GM18508 (cell line): Measurements from ENCODE around the gene IRX4.

Experiments
- ATAC-seq: cut with Tn5 transposase; IDR thresholded peaks from one replicate; pipeline ENCODE4 v1.9.1; 2021; ENCODE audit warnings: moderate number of reproducible peaks; ENCODE audit not compliant: insufficient read depth, unreplicated experiment

The IRX4 gene

DNA sequence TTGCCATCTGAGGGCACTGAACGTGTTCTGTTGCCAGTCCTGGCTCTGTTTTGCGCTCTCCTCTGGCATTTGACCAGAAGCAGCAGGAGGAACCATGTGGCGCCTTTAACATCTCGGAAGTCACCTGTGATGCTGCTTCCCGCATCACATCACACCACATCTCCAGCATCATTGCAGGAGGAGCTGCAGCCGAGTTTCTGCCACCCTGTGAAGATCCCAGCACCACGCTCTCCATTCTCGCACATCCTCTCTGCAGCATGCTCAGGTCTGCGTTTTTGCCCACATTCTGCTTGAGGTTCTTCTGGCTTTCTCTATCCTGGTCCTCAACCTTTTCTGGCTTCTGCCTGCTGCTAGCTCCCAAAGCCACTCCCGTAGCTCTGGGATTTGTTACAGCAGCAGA, 11.0 kb upstream of the IRX4 start:
- no peak for ATAC-seq

DNA sequence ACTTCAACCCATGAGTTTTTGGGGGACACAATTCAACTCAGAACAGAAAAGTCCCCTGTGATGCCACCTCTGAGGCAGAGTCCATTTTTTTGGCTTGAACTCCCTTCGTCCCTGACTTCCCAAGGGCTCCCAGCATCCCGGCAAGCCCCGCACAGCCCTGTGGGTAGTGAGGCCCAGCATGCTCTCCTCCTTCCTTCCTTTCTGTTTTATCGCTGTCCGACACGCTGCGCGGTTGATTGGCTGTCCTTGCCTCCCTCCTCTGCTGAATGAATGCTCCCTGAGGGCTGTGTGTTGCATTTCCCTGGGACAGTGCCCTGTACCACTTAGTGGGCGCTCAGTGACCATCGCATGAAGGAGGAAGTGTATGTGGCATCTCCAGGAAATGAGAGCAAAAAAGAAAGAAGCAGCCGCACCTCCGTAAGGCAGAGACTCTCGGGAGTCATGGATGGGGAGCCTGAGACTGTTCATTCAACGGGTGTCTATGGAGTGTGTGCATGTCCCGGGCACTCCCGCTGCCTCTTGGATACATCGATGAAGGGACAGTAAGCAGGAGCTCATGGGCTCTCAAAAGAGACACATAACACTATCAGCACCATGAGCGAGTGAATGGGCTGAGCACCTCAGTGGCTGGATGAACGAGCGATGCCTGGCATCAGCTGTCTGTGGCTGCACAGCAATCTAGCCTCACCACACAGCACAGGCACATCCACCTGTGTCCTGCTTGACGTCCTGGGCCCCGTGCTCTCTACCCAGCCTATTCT, 10.1 kb upstream of the IRX4 start:
- no peak for ATAC-seq

DNA sequence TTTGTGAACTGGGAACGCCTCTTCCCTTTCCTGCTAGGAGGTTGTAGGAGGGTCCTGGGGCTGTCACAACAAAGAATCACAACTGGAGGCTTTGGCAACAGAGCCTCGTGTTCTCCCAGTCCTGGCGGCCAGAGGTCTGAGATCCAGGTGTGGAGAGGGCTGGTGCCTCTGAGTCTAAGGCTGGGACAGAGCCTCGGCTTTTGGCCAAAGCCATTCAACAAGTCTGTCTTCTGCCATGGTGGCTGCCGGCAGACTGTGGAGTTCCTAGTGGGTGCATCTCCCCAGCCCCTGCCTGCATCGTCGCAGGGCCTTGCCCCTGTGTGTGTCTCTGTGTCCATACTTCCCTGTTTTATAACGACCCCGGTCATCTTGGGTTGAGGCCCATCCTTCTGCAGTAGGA, 9.5 kb upstream of the IRX4 start:
- no peak for ATAC-seq

DNA sequence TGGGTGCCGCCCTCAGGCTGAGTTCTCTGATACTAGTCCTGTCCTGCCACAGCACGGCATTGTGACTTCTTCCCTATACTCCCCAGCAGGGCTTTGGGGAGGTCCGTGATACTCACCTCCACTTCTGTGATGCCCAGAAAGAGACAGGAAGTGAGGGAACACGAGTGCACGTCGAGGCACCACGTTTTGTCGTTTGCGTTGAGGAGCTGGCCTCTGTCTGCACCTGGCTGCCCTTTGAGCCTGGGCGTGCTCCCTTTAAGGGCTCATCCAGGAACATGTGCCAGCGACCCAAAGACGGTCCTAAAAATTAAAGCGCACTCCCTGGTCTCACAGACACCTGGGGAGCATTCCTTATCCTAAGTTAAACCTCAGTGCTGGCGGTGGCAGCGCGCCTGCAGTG, 8.7 kb upstream of the IRX4 start:
- no peak for ATAC-seq

DNA sequence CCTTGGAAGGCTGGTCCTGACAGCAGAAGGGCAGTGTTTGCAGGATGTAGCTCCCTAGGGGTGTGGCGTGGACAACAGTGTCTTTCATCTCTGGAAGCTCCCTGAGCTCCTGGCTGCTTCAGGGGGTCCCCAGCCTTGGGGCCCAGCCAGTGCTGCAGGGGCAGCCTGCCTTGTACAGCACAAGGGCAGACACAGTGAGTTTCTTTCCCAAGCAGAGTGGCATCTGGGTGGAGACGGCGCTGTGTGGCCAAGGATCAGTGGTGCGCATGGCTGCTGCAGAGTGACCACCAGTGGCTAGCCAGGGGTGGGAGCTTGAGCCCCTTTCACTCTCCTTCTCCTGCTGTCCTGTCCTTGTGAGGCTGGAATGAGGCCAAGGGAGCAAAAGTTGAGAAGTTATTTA, 7.6 kb upstream of the IRX4 start:
- no peak for ATAC-seq

DNA sequence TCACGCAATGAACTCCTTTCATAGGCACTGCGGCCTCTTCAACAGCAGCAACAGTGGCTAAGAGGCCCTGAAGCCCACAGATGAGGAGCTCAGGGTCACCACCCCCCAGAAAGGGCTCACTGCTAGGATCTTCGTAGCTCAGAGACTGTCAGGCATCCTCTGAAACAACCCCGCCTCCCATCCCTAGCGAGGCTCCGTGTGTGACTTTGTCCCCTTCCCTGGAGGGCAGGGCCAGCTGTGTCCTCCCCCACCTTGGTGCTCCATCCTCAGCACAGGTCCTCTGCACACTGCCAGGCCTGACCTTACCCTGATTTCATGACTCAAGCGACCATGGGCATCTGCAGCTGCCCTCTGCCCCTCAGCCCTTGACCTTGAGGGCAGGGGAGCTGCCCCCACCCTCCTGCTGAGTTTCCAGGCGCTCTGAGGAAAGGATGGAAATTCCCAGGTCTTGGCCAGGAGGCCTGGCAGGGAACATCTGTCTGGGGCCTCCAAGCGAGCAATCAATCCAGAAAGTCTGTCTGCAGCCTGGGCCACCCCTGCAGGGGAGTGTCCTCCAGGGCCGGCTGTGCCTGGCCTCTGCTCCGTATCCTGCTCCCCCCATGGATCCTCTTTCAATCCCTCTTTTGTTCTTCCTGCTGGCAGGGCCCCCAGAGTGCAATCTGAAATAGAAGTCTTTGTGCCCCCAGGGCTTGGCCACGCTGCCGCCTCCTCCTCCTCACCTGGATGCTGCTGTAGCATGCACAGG, 6.8 kb upstream of the IRX4 start:
- ATAC-seq: no peak

DNA sequence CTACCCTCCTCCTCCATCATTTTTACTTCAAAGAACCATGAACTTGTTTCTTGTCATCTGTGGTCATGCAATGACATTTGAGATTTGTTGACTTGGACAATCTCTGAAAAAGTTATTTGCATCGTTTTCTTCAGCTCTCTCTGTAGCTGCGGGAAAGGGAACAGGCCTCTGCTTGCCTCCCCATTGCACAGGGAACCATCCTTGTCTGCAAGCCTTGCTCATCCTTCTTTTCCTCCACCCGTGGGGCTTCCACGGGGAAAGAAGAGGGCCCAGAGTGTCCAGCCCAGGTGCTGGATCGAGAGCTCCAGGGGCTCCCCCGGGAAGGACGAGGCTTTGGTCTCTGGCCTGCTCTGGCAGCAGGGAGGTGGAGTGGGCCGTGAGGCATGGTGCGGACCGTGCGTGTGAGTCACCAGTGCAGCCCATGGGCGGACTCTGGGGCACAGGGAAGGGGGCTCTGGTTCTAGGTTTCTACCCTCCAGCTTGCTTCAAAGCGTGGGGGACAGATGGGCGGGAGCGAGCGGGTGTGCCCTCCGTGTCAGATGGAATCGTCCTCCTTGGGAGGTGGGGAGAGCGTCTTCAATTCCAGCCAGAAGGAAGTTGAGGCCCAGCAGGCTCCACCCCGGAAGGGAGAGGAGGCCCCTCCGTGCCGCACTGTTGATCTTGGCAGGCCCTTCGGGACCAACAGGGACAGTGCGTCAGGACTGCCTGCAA, 6.0 kb upstream of the IRX4 start:
- no peak for ATAC-seq

DNA sequence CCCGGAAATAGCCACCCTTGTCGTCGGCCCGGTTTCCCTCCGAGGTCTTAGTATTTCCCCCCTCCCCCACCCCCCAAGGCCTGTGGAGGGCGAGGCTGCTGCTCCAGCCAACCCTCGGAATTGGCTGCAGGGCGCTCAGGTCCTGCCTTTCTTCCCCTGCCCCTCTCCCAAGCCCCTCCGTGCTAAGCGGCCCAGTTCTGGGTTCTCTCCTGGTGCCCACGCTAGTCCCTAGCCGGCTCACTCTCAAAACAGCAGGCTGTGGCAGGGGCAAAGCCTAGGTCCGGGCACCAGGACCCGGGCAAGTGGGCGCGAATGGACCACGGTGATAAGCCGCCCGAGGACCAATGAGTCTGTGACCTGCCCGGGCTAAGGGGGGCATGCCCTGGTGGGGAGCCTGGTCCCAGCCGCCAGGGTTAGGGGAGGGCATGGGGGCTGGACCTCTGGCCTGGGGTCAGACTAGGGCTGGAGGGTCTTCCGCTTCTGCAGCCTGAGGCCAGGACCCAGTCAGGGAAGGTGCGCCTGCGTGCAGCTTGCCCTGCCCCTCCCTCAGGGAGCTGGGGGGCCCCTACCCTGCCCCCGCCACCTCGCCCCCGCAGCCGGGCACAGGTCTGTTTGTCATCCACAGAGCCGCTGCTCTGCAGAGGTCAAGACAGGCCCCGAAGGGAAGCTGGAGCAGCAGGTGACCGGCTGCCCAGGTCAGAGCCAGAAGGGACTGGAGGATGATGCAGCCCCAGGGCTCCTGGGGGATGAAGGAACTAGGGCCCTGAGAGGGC, 5.0 kb upstream of the IRX4 start:
- no peak for ATAC-seq

DNA sequence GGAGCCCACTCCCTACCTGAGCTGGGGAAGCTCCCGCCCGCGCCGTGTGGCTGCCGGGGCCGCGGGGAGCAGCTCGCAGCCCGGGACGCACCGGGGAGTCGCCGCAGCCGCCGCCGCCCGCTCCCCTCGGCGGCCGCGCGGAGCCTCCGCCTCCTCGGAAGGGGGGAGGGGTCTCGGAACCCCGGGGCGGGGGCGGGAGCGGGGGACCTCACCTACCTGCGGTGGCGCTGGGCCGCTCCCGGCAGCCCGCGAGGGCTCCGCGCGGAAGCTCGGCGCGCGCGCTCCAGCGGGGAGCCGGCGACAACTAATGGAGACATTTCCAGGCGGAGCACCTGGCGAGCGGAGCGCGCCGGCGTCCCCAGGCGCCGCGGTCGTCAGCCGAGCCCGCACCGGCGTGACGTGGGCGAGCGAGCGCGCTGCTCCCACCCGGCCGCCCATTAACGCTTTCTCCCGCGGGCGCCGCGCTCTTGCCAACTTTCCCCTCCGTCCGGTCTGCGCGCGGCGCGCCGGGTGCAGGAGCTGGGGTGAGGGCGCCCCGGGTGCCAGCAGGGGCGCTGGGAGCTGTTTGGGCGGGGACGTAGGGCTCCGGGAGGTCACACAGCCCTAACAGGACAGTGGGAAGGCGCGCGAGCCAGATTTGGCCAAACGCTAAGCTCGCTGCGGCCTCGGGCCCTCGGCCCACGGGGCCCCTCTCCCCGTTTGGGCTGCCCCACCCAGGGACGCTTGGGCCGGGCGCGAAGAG, 4.3 kb upstream of the IRX4 start:
- no peak for ATAC-seq

DNA sequence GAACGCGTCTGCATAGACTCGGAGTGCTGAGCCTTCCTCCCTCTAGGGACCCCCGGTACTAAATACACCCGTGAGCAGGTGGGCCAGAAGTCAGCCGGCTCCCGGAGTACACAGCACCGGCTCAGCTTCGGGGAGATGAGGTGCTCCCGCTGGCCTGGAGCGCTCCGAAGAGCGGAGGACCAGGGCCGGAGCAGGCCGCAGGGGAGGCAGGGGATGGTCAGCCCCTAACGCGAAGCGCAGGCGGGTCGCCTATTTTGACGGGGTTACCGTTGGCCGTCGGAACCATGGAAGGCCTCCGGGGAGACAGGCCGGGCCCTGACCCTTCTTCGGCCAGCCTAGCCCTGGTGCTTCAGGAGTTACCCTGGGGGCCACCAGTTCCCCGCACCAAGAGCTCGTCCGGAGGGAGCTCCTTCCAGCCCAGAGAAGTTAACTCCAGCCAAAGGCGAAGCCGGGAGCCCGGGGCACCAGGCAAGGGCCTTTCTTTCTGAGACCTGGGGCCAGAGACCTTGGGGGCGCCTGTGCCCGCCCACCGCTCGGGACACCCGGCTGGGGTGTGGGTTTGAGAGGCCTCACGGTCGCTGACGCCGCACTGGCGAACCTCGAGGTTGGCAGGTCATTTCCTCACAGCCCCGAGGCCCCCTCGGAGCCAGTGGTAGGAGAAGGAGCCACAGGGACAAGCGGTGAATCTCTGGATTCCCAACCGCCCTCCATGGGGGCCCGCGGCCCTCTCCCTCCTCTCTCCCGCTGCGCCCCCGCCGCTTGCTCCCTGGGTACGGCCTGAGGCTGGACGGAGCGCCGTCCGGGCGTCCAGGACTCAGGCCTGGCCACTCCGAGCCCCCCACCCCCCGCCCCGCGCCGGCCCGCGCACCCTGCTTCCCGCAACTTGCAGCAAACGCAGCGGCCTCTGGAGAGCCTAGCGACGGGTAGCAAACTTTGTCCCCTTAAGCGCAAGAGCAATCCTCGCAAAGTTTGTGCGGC, 3.4 kb upstream of the IRX4 start:
- ATAC-seq: no peak

DNA sequence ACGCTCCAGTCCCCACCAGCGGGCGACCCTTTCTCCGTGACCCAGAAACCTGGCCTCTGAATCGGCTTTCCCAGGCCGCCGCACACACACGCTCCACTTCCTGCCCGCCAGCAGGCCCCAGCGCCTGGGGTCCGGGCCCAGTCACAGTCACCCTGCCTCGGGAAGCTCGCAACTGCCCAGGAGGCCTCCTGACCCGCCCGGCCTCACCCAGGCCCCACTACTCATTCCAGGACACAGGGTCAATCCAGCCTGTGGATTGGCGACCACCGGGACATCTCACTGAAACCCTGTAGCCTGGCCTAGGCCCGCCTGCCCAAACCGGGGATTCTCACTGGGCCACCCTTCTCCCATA, 2.7 kb upstream of the IRX4 start:
- no peak for ATAC-seq

DNA sequence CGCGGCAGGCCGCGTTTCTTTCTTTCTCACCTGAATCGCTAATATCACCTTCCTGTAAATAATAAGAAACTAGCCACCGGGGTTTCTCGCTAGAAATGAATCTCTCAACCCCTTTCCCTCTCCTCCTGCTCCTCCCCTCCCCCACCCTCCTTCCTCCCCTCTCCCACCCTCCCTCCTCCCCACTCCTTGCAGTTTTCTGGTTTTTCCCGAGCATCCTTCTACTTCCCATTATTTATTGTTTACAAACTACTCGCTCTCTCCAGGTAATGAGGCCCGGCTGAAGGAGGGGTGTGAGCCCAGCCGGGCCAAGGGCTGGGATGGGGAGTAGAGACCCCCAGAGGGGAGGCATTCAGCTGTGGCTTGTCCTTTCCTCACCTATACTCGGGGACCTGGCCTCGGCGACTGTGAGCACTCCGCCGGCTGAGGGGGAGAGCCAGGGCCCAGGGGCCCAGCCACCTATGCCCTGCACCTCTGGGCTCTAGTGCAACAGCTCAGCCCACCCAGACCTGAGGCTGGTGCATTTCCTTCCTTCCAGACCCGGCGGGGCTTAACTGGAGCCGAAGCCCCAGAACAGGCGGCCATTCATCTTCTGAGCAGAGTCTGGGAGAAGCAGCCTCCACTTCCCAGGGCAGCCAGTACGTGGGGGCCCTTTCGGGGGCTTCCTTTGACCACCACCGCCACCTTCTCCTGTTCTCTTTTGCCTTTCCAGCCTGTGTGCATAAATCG, 2.1 kb upstream of the IRX4 start:
- ATAC-seq: no peak

DNA sequence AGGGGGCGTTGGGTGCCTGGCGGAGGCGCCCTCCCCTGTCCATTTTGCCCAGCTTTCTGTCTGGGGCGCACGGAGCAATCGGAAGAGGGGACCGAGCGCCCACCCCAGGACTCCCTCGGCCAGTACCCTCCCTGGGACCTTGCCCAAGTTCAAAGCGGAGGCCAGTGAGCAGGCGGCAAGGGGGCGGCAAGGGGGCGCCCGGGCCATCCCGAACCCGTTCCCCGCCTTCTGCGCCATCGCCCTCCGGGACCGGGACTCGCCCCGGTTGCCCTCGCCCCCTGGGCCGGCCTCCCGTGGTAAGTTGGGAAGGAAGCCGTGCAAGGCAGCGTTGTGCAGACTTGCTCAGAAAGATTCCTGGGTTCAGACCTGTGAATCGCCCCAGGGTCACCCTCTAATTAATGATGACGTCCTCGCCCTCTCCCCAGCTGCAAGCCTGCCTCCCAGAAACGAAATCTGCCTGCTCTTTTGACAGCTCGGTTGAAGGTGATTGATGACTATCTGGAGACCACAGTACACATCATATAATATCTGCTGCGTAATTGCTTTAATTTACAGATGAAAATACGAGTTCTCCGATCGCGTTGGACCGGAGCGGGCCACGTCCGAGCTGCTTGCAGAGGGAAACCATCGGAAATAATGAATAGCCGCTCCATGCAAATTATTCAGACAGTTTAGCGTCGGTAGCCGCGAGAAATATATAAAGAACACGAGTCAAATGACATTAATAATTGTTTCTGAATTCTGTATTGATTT, 1.4 kb upstream of the IRX4 start:
- no peak for ATAC-seq

DNA sequence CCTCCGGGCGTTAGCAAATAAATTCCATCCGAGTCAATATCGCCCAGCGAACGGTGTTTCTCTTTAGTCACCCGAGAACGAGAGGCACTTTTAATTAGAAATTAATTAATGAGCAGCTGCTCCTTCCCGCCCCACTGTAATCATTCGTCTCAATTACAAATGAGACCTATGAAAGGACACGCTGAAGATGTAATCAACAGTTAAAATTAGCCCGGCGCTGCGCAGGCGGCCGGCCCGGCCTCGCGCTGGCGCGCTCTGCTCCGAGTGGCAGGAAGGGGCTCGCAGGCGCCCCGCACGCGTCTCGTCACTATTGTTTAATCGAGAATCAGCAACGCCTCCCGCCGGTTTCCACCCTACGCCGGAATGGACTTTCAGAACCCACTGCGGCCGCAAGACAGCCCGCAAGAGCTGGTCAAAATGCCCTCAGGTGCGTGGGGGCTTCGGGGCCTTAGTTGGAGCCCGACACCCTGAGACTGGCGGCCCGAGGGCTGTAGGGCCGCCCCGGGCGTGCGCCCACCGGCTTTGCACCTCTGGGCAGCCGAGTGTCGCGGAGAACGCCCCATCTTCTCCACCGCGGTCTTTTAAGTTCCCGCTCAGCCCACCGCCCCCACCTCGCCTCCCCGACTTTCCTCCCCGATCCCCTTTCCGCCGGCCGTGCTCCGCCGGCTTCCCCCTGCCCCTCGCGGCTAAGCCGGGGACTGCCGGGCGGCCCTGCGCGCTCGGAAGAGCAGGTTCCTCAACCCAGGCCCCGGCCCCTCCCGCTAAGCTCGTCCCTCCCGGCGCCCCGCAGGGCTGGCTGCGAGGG, 597 bp upstream of the IRX4 start:
- no peak for ATAC-seq

DNA sequence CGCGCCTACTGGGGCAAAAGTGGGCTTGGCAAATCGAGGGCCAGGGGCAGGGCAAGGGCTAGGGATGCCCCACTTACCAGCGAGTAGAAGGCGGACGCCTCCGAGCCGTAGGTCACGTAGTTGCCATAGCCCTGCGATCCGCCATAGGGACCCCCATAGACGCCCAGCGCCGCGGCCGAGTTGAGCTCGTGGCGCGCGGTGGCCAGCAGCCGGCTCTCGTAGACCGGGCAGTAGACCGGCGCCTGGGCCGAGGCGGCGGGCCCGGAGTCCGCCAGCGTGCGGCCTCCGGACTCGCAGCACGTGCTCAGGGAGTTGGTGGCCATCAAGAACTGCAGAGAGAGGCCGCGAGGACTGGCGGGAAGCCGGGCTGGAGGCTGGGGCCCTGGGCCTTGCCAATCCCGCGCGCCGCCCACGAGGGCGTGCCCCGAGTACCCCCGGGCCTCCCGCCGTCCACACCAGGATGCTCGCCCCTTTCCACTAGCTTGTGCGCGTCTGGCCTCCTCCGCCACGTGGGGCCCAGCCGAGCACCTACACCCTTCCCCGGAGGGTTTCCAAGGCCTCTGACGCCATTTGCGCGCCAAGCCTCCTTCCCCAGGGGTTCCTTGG, 891 bp downstream of the IRX4 start:
- ATAC-seq: no peak

DNA sequence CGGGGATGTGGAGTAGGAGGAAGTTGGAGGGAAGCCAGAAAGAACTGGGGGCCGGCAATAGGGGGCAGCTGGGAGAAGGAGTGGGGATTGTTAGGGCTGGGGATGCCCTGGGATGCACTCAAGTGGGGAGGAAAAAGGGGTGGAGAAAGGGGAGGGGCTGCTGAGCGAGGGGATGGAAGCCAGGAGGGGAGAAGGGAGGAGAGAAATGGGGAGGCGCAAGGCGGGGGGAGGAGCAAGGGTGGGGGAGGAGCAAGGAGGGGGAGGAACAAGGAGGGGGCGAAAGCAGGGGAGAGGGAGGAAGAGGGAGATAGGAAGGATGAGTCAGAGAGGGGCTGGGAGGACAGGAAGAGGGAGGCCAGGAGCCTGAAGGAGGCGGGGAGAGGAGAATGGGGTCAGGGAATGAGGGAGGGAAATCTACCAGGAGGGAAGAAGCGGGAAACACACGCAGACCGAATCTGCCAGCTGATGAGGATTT, 1.6 kb downstream of the IRX4 start:
- ATAC-seq: no peak
